Measurements from ENCODE around the gene CTSD.

Gene CTSD

DNA sequence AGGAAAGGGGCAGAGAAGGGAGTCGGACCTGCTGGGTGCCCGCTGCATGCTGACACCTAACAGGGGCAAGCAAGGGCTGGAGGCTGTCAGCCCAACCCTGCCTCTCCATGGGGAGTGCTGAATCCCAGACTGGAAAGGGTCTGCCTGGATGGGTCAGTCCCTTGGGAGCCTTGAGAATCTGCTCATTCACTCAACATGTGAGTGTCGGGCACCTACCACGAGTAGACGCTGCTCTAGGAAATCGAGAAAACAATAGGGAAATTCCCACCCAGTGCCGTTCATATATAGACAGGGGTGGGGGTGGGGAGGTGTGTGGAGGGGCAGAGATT is 4.4 kb upstream of the CTSD start:
- no peak for DNase-seq

DNA sequence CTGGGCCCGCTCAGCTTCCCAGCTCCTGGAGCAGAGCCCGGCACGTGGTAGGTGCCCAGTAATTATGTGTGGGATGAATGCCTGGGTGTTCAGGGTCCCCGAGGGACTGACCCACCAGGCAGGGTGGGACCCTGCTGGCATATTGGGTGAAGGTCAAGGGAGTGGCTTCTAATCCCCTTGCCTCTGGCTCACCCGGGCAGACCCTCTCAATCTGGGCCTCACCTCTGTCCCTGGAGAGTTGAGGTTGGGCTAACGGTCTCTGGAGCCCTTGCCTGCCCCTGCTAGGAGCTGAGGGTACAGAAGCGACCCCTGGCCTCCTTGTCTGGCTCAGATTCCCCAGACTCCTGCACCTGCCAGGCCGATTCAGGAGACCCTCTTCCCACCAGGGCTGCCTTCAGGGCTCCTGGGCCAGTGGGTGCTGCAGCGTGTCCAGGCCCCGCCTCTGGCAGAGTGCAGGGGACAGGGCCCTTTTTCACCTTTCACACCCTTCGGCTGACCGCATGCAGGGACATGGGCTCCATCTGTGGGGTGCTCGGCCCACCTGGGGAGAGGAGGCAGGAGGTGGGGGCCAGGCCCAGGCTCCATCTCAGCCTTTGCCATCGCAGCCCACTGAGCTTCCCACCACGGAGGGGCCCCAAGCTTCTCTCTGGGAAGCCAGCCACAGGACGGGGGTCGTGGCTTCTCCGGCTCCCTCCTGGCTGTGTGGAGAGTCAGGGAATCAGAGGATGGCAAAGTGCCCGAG is 3.8 kb upstream of the CTSD start:
- DNase-seq, result no peak

DNA sequence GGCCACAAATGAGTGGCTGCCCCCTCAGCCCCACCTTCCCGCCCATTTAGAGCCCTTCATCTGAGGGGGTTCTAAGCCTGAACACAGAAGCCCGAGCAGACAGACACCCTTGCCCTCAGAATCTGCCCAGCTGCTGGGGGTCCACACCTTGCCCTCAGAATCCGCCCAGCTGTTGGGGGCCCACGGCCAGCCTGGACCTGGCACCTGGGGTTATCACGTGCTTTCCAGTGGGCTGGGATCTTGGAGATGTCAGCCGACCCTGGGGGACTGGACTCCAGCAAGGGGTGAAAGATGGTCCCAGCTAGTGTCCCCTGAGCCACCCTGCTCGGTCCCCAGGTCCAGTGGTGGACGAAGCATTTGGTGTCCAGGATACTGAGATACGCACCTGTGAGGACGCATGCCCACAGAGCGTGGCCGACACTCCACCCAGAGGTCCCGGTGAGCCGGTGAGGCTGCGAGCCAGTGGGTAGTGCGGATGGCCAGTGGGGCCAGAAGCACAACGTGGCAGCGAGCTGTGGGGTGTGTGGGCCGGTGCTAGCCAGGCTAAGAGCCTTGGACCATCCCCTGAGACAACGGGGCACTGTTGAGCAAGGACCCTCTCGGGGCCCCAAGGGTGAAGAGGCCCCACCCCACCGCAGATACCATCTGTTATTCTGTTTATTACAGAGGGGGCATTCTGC is 3.1 kb upstream of the CTSD start:
- no peak for DNase-seq

DNA sequence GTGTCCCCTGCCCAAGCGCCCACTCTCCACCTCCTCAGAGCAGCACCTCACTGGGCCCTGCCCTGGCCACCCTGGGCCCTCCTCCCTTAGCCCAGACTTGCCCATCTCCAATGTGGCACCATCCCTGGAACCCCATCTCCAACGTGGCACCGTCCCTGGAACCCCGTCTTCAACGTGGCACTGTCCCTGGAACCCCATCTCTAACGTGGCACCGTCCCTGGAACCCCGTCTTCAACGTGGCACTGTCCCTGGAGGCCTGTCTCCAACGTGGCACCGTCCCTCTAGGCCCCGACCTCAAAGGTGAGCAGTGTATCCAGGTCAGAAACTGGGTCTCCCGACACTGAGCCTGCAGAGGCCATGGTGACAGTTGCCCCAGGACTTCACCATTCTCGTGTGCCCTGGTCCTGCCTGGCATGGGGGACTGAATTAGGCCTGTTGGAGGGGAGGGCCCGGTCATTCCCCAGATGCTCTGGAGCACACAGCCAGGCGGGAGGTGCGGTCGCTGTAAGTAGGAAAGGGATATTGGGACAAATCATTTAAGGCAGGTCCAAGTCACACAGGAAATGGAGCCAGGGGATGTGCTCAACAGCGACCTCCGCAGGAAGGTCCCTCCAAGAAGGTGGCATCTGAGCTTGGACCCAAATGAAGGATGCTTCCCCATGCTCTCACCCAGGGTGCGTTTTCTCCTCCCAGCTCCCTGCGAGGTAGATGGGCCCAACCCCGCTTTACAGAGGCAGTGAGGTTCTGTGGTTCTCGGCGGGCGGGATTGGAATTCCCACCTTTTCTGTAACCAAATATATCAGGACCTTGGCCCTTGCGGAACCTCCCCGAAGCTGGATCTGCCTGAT is 2.4 kb upstream of the CTSD start:
- no peak for DNase-seq

DNA sequence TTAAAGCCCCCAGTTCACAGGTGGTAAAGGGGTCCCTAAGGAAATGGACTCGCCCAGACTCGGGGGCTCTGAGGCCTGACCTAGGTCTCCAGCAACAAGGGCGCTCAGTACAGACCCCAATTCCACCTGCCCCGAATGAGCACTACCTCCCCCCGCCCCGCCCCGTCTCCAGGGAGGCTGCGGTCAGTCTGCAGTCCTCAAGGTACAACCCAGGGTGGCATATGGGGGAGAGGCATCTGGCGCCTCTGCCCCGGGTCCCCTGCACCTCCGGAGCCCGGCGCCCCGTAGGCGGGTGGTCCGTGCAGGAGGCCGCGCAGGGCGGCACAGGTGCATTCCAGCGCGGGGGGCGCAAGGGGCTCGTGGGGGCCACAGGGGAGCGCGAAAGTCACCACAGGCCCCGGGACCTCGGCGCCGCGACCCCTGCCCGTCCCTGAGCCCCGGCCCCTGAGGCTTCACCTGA is 361 bp downstream of the CTSD start:
- no peak for DNase-seq

DNA sequence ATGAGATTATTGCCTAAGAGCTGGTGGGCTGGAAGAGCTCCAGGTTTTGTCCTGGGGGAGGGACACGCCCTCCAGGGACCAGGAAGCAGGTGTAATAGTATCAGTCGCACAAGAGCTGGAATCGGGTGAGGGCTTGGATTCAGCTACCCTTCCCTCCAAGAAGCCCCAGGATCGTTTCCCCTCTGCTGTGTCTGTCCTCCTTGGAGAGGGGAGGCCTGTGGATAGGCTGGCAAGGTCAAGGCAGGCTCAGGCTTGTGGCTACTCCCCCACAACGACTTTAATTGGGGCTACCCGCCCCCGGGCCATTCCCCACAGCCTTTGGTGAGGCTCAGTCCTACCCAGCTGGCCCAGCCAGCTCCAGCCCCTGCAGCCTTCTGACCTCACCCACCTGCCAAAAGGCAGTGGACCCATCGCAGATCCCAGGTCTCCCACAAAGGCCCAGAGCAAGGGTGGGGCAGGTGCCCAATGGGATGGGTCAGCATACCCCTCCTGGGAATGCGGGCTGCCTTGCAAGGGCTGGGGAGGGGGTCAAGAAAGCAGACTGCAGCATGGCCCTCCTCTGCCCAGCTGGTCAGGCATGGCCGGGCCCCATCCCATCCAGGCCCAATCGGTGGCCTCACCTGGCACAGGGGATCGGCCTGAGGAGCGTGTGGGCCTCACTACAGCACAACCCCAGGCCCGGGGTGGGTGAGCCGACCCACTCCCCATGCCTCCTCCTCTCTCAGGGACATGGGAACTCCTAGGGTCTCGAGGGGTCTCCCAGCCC is 1.0 kb downstream of the CTSD start:
- peak; percentile 24 for DNase-seq

DNA sequence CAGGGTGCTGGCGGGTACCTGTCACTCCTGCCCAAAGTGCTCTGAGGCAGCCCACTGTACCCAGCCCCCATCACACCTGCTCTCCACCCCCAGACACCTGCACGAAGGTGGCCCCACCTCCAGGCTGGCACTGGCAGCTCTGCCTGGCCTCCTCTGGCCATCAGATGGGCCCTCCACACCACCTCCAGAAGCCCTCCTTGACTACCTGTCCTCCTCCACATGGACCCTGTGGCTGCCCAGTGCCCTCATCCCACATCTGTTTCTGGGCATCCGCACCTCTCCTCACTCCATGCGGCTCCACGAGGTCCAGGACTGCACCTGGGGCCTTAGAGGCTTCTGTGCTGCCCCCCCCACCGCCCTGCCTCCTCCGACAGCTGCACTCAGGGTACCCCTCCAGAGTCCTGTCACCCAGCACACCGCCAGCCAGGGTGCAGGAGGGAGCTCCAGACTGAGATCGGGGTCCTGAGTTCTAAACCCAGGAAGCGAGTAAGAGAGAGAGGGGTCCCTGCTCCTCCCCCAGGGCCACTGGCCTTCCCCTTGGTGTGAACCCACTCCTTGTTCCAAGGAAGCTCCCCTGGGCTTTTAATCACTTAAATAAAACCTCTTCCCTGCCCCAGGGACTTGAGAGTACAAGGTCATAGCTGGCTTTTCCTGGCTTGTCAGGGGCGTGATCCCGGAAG is 1.7 kb downstream of the CTSD start:
- no peak for DNase-seq

DNA sequence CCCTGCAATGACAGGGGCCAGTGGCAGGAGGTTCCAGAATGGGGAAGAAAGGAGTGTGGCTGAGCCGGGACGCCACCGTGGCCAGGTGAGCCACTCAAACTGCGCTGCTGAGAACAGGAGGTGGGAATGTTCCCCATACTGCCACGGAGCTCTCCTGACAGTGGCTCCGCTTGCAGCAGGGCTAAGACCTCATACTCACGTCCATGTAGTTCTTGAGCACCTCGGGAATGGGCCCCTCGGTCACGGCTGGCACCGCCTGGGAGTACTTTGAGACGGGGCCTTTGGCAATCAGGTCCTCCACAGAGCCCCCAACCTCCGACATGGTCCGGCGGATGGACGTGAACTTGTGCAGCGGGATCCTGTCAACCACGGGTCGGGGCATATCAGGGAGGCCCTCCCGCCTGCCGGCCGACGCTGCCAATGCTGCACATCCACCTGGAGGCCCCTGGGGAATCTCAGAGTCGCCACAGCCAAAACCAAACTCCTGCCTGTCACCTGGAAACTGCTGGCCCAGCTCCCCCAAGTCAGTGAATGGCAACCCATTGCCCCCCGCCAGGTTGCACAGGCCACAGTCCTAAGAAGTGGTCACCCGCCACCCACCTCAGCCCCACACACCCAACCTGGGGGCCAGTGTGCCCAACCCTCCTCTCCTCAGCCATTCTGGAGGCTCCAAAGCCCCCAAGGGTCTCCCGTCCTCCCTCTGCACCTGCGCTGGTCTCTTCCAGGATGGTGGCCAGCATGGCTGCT is 2.4 kb downstream of the CTSD start:
- no peak for DNase-seq

DNA sequence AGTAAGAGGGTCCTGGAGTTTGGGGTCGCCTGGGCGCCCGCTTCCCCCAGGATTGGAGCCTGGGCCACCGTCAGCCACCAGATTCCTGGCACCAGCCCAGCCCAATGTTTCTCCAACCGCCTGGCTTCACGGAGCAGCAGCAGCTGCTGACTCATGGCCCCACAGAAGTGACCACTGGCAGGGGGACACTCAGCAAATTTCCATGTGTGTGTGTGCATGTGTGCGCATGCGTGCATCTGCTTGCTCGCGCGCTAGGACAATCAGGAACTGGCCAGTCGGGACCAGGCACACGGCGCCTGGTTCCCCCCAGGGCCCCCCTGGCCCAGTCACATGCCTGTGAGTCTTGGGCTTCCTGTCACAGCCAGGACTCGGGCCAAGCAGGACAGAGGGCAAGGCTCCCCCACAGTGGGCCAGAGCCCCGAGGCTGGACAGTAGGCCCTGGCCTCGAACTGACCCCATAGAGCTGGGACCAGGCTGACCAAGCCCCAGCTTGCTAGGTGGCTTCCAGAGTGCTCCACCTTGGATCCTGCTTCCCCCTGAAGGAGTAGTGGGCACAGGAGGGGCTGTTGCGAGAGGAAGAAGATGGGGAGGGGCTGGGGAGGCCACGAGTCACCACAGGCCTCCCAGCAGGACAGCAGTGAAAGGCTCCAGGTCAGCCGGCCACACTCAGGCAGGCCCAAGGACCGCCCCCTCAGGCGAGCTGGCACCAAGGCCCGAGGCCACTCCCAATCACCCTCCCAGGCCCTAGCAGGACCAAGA is 3.2 kb downstream of the CTSD start:
- DNase-seq, result no peak

DNA sequence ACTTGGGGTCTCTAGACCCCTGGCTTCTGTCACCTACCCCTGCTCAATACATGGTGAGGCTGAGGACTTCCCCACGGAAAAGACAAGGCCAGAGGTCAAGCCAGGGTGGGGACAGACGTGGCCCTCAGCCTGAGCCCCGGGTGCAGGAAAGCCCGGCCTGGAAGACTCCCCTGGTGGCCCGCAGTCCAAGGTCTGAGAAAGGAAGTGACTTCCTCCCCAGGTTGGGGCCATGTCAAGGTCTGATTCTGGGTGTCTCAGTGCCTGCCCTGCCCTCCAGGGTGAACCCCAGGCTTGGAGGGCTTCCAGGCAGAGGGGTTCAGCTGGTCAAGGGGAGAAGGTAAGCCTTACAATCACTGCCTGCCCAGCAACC is 3.9 kb downstream of the CTSD start:
- DNase-seq, result no peak

DNA sequence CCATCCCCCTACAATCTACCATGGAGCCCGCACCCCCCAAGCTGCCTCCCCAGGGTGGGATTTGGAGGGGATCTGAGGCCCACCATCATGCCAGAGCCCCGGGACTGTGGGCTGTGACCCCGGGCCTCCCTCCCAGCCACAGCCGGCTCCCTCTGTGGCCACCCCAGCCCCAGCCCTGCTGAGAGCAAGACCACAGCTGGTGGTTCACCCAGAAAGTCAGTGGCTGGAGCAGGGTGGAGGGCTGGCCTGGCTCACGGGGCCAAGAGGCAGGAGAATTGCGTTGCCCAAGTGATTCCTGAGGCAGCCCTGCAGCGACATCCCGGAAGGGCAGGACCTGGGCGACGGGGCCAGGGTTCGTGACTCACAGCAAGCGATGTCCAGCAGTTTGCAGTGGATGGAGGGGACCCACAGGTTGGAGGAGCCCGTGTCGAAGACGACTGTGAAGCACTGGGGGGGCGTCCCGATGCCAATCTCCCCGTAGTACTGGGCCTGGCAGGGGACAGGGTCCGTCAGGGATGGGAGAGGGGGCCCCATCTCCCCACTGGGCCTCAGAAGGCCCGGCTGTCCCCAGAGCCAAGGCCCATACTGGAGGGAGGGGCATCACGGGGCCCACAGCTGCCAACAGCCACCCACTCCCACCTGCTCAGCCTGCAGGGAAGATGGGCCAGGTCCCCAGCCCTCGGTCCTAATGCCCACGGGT is 4.4 kb downstream of the CTSD start:
- no peak for DNase-seq

DNA sequence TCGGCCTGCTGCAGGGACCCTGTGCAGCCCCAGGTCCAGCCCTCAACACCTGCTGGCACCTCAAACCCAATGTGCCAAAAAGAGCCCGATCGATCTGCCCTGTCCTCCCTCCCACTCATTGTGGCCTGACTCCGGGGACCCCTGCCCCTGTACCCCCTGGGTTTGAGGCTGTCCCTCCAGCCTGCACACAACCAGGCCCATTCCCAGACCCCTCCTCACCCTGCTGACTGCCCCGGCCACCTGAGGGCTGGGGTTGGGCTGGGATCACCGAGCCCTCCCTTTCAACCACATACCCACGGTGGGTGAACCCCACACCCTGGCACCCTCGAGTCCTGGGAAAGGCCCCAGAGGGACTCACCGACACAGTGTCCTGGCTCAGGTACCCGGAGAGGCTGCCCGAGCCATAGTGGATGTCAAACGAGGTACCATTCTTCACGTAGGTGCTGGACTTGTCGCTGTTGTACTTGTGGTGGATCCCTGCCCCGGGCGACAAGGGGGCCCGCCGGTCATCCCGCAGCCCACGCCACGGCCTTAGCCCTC is 5.0 kb downstream of the CTSD start:
- DNase-seq, result no peak

DNA sequence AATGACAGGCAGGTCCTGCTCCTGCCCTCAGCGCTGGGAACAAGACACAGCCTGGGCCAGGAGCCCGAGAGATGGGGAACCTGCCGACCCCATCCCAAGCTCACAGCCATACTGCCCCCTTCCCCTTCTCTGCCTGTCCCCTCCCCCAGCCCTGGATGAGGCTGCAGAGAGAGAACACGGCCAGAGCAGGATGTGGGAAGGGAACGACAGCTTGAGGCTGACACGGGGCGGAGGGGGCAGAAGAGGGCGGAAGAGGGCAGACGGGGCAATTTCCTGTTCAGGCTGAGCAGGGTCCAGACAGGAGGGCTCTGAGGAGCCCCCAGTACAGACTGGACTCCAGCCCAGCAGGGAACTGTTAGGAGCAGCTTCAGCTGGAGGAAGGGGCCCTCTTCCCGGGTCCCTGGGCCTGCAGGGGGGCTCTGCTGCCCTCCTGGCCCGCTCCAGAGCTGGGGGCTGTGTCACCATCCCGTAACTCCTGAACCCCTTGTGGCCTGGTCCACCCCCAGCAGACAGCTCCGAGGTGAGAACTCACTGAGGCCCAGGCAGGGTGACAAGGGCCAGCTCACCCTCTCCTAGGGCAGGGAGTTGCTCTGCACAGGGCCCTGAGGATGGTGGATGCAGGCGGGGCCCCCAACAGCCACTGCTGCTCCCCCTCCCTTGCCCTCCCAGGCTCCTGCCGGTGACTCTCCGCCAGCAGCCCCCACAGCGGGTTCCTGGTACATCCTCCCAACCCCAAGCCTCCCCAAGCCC is 5.7 kb downstream of the CTSD start:
- DNase-seq, result no peak

DNA sequence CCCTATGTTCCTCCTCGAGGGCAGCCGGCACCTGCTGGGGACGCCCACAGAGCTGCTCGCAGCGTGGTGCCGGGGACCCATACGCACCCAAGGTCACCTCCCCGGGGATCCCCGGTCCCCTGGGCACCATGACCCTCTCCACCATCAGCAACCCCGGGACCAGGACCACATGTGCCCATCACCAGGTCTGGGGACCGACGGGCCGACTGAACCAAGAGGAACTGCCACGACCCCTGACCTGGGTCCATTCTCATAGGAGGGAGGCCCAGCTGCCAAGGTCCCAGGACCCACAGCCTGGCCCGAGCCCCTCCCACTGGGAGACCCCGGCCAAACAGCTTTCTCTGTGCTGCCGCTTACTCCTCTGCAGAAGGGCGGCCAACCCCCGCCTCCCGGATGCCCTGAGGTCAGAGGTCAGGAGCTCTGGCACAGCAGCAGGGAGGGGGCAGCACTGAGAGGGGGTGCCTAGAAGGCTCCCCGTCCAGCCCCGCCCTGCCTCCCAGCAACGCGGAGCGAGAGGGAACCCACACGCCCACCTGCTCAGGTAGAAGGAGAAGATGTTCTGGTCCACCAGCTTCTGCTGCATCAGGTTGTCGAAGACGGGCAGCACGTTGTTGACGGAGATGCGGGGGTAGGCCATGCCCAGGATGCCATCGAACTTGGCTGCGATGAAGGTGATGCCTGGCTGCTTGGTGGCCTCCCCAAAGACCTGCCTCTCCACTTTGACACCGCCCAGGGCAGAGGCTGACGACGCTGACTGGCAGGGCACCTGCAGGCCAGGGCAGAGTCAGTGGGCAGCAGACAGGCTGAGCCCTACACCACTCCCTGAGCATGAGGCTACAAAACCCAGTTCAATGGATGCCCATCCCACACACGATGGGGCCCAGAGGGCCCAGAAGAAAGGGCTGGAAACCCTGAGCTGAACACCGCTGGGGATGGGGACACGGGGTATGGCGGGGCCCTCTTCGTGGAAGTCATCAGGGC is 6.6 kb downstream of the CTSD start:
- DNase-seq, result no peak

DNA sequence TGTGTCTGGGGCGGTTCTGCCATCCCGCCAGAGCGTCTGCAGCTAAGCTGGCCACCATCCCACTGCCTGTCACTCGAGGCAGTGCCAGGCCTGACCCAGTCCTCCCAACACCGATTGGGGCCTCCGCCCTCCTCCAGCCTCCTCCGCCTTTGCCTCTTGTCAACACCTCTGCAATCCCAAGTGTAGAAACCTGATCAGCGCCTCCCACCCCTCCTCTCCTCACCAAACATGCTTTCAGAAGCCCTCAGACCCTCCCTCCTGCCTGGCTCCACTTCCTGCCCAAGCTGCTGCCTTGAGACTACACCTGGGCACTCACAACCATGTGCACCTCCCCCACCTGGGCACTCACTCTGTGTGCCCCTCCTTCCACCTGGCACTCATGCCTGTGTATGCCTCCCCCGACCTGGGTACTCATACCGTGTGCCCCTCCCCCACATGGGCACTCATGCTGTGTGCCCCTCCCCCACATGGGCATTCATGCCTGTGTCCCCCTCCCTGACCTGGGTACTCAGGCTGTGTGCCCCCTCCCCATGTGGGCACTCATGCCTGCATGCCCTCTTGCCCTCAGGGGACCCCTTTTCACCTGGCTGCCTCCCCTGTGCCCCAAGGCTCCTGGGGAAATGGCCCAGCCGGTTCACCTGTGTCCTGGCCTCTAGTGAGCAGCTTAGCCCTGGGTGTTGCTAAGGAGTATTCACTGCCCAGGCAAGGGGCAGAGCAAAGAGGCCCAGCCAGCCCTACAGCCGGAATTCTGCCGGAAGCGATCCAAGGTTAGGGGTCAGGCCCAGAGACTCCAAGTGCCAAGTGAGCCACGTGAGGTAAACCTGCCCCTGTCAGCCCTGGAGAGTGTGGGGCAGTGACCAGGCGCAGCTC is 7.8 kb downstream of the CTSD start:
- no peak for DNase-seq

DNA sequence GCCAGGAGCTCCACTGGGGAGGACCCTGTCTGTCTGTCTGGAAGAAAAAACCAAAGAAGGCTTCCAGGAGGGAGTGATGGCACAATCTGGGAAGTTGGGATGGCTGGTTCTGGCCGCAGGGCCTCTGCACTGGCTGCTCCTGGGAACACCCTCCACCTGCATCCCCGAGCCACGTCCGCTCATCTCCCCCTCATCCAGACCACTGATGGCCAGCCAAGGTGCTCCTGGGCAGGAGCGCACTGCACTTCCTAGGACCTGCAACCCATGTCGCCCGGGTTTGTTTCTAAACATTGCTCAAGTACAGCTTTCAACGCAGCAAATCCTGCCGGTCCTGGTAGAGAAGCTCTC is 8.4 kb downstream of the CTSD start:
- no peak for DNase-seq
